Suprapubic skin (tissue), 4 donors: ENCODE measurements around the gene PPIF.

ENCODE experiments used
- CTCF ChIP-seq, 2 donors: fragments of 200-600 bp in 1 of 2; fragments of 450-650 bp in 1 of 2; sonication (generic) in 1 of 2; IDR thresholded peaks; one replicate each; pipeline ENCODE4 v1.5.1; 2016 to 2019; ENCODE audit warnings: antibody characterized with exemption in 2 of 2, mild to moderate bottlenecking in 1 of 2, moderate library complexity in 1 of 2
- EP300 ChIP-seq: sonication (generic); formaldehyde crosslinking; IDR thresholded peaks from one replicate; pipeline ENCODE4 v1.6.1; 2017; ENCODE audit warnings: antibody characterized with exemption
- POLR2A ChIP-seq, 2 donors: fragments of 450-650 bp; IDR thresholded peaks; one replicate each; pipeline ENCODE4 v1.6.1; 2017; ENCODE audit warnings: antibody characterized with exemption in 2 of 2, mild to moderate bottlenecking in 2 of 2, moderate library complexity in 2 of 2
- POLR2AphosphoS5 ChIP-seq, 3 donors: sonication (generic); formaldehyde crosslinking; IDR thresholded peaks; one replicate each; pipeline ENCODE4 v1.6.1; 2017; ENCODE audit warnings: antibody characterized with exemption in 3 of 3

- TF ChIP-seq POLR2AphosphoS5 (IDR thresholded peaks at IDR 0.05) (peak in 1 of 3 donors; percentile 7), CTCF (IDR thresholded peaks at IDR 0.05) (no peak), POLR2A (IDR thresholded peaks at IDR 0.05) (no peak), EP300 (no peak)
Measured at GRCh38 chr10:79299397-79300241, 47.6 kb upstream of the PPIF start.
